Measurements from ENCODE around the gene COG4.

The COG4 gene

DNA sequence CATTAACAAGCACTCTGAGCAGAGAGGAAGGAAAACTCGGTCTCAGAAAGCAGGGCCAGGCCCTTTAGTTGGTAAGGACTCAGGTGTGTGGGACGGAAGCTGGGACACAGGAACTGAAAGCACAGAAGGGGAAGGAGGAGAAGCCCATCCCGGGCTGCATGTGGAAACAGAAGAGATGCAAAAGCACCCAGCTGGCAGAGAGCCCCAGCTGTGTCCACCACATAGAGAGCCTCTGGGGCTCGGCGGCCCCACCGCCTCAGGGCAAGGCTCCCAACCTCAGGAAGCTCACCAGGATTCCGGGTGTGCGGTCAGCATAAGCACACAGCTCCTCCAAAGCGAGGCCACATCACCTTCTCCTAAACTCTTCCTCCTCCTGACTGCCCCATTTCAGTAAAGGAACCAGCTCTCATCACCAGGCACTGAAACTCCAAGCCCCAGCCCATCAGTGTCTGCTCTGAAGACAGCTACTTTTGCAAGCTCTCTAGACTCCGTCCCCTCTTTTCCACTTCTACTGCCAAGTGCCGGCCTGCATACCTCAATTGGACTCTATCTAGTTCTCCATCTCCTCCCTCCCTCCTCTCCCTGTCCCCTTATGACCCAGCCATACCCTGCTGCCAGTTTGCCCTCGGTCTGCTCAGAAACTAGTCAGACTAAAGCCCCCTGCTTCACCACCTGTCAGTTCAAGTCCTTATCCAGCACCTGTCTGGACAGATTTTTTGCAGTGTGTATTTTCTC, 90.5 kb downstream of the COG4 start:
- peak overlapping the region; percentile 84 for H3K27ac Mint-ChIP-seq
- H3K4me3 Mint-ChIP-seq, result peak overlapping the region; percentile 54
- no peak for DNase-seq
- no peaks in the 10 kb centered on the region for H3K27me3 Mint-ChIP-seq (ENCODE audit: low read depth, poor library complexity)
- peaks cover 91% of the 10 kb centered on the region for H3K4me1 Mint-ChIP-seq
- no peaks in the 10 kb centered on the region for H3K9me3 Mint-ChIP-seq
- TF ChIP-seq, protein P1, sequence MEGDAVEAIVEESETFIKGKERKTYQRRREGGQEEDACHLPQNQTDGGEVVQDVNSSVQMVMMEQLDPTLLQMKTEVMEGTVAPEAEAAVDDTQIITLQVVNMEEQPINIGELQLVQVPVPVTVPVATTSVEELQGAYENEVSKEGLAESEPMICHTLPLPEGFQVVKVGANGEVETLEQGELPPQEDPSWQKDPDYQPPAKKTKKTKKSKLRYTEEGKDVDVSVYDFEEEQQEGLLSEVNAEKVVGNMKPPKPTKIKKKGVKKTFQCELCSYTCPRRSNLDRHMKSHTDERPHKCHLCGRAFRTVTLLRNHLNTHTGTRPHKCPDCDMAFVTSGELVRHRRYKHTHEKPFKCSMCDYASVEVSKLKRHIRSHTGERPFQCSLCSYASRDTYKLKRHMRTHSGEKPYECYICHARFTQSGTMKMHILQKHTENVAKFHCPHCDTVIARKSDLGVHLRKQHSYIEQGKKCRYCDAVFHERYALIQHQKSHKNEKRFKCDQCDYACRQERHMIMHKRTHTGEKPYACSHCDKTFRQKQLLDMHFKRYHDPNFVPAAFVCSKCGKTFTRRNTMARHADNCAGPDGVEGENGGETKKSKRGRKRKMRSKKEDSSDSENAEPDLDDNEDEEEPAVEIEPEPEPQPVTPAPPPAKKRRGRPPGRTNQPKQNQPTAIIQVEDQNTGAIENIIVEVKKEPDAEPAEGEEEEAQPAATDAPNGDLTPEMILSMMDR (IDR thresholded peaks at IDR 0.05), result no peak
- peaks cover 13% of the 10 kb centered on the region for H3K36me3 Mint-ChIP-seq (ENCODE audit: low read depth)

GRCh38 chr16:70432356-70432722, 91.0 kb downstream of the COG4 start:
- Mint-ChIP-seq H3K36me3 (ENCODE audit: low read depth) (peaks cover 18% of the 10 kb centered on the region), H3K27ac (peak overlapping the region; percentile 84), H3K9me3 (no peaks in the 10 kb centered on the region), H3K27me3 (ENCODE audit: low read depth, poor library complexity) (no peaks in the 10 kb centered on the region), H3K4me1 (peaks cover 91% of the 10 kb centered on the region), H3K4me3 (no peak overlapping the region)
- TF ChIP-seq, protein P1 (IDR thresholded peaks at IDR 0.05), result no peak
- no peak for DNase-seq

- peaks cover 84% of the 10 kb centered on the region for H3K4me1 Mint-ChIP-seq
- H3K4me3 Mint-ChIP-seq, result peak overlapping the region; percentile 67
- TF ChIP-seq, protein P1 (IDR thresholded peaks at IDR 0.05), result no peak
- H3K27ac Mint-ChIP-seq, result peak overlapping the region; percentile 99
- no peaks in the 10 kb centered on the region for H3K27me3 Mint-ChIP-seq (ENCODE audit: low read depth, poor library complexity)
- DNase-seq, result peak; percentile 29
- no peaks in the 10 kb centered on the region for H3K9me3 Mint-ChIP-seq
- peaks cover 18% of the 10 kb centered on the region for H3K36me3 Mint-ChIP-seq (ENCODE audit: low read depth)
Measured at GRCh38 chr16:70430667-70431536, 92.5 kb downstream of the COG4 start.
